ENCODE measurements around the gene TUBB. TPM values are rescaled to one million over a fixed set of nuclear protein-coding genes. Genes with fewer than 3 reads are reported as not detected.

TUBB gene

DNA sequence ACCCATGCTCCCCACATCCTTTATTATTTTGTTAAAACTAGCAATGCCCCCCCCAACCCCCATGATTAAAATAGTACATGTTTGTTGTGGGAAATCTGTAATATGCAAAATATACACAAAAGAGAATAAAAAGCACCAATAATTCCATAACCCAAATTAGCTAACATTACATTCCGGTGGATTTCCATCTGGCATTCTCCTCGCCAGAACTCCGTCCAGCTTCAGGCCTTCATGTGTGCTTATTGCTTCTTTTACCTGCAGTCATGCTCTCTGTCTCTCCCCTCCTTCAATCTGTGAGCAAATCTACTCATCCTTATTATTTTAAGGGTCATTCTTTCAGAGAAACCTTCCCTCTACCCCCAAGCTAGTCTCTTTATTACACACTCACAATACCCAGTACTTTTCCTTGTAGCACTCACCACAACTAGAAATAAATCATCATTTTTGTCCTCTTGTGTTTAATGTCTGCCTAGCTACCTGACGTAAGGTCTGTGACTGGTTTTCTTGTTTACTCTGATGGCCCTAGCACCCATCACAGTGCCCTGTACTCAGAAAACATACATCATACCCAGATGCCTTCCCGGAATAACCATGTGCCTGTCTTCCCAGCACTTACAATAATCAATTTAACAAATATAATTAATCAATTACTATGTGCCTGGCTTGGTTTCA is 49.8 kb downstream of the TUBB start:
- H3K4ac ChIP-seq (ENCODE audit: low read length) = no peak overlapping the region
- peaks cover 15 to 24% of the 10 kb centered on the region in 2 donors for H3K4me1 ChIP-seq (ENCODE audit: control insufficient read depth in 2 of 2, insufficient read depth in 1 of 2, low read depth in 1 of 2, low read length in 2 of 2)
- H3K27me3 ChIP-seq (ENCODE audit: control insufficient read depth in 3 of 3, insufficient read depth in 3 of 3, low read depth in 1 of 3, low read length in 3 of 3) = no peaks in the 10 kb centered on the region
- no peak overlapping the region for H3K14ac ChIP-seq (ENCODE audit: low read length)
- H2BK120ac ChIP-seq (ENCODE audit: low read depth, low read length) = no peak overlapping the region
- H2BK15ac ChIP-seq (ENCODE audit: low read length) = no peak overlapping the region
- no peak overlapping the region for H4K8ac ChIP-seq (ENCODE audit: low read depth, low read length)
- peak overlapping the region; percentile 95 for H2AFZ ChIP-seq (ENCODE audit: low read length)
- no peak overlapping the region for H3K27ac ChIP-seq (replicated peaks; ENCODE audit: low read length)
- peak overlapping the region; percentile 72 for H2BK5ac ChIP-seq (ENCODE audit: low read length)
- no peak overlapping the region for H2BK12ac ChIP-seq (ENCODE audit: low read length)
- H4K91ac ChIP-seq (ENCODE audit: low read depth, low read length, poor library complexity) = no peak overlapping the region
- no CpG with 5 or more reads among the region's 5 CpGs for WGBS, 2 donors (ENCODE audit: extremely low coverage in 2 of 2, insufficient read length in 2 of 2, insufficient replicate concordance in 1 of 2)
- H3K9ac ChIP-seq (ENCODE audit: low read depth, low read length, poor library complexity) = no peak overlapping the region
- no peaks in the 10 kb centered on the region for H3K36me3 ChIP-seq (replicated peaks in 1 of 2; ENCODE audit: control insufficient read depth in 2 of 2, insufficient read depth in 2 of 2, low read length in 2 of 2)
- H3K9me3 ChIP-seq (replicated peaks in 1 of 2; ENCODE audit: control insufficient read depth in 2 of 2, insufficient read depth in 1 of 2, low read depth in 1 of 2, low read length in 2 of 2) = no peaks in the 10 kb centered on the region
- no peak overlapping the region for H3K4me3 ChIP-seq (ENCODE audit: low read length in 2 of 2)
- H2AK5ac ChIP-seq (ENCODE audit: low read depth, low read length) = no peak overlapping the region
- DNase-seq (ENCODE audit: low spot score) = no peak
- no peak overlapping the region for H3K4me2 ChIP-seq (ENCODE audit: insufficient read depth, low read length, poor library complexity, severe bottlenecking)
- H3K23ac ChIP-seq (ENCODE audit: low read depth, low read length, poor library complexity) = no peak overlapping the region
- no peaks in the 10 kb centered on the region for H3K79me1 ChIP-seq (ENCODE audit: low read depth, low read length)
- H3K18ac ChIP-seq (ENCODE audit: low read length) = no peak overlapping the region

DNA sequence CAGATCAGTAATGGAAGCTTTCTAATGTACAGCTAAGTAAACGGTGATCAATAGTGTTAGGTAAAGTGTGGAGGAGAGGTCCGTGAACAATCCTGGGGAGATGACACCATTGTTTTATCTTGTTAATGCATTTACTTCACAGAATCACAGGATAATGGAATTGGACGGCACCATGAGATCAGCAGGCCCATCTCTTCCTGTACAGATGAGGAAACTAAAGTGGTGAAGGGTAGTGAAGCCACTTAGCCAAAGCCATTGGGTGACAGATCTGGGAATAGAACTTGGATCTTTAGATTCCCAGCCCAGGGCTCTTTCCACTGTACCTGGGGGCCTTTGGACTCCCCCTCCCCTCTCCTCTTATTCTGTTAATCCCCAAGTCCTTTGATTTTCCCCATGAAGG is 50.4 kb downstream of the TUBB start:
- no peak overlapping the region for H3K9ac ChIP-seq (ENCODE audit: low read depth, low read length, poor library complexity)
- H3K4ac ChIP-seq (ENCODE audit: low read length) = no peak overlapping the region
- DNase-seq (ENCODE audit: low spot score) = no peak
- no peak overlapping the region for H2AK5ac ChIP-seq (ENCODE audit: low read depth, low read length)
- no peak overlapping the region for H3K27ac ChIP-seq (replicated peaks; ENCODE audit: low read length)
- H3K14ac ChIP-seq (ENCODE audit: low read length) = no peak overlapping the region
- H3K18ac ChIP-seq (ENCODE audit: low read length) = no peak overlapping the region
- H3K79me1 ChIP-seq (ENCODE audit: low read depth, low read length) = no peaks in the 10 kb centered on the region
- H2BK12ac ChIP-seq (ENCODE audit: low read length) = no peak overlapping the region
- no peak overlapping the region for H4K8ac ChIP-seq (ENCODE audit: low read depth, low read length)
- H2BK5ac ChIP-seq (ENCODE audit: low read length) = no peak overlapping the region
- H2BK15ac ChIP-seq (ENCODE audit: low read length) = no peak overlapping the region
- WGBS, 2 donors (ENCODE audit: extremely low coverage in 2 of 2, insufficient read length in 2 of 2, insufficient replicate concordance in 1 of 2) = no CpG with 5 or more reads among the region's 3 CpGs
- peaks cover 15 to 22% of the 10 kb centered on the region in 2 donors for H3K4me1 ChIP-seq (ENCODE audit: control insufficient read depth in 2 of 2, insufficient read depth in 1 of 2, low read depth in 1 of 2, low read length in 2 of 2)
- no peak overlapping the region for H3K23ac ChIP-seq (ENCODE audit: low read depth, low read length, poor library complexity)
- no peak overlapping the region for H3K4me3 ChIP-seq (ENCODE audit: low read length in 2 of 2)
- H3K36me3 ChIP-seq (replicated peaks in 1 of 2; ENCODE audit: control insufficient read depth in 2 of 2, insufficient read depth in 2 of 2, low read length in 2 of 2) = no peaks in the 10 kb centered on the region
- H3K9me3 ChIP-seq (replicated peaks in 1 of 2; ENCODE audit: control insufficient read depth in 2 of 2, insufficient read depth in 1 of 2, low read depth in 1 of 2, low read length in 2 of 2) = no peaks in the 10 kb centered on the region
- H3K4me2 ChIP-seq (ENCODE audit: insufficient read depth, low read length, poor library complexity, severe bottlenecking) = no peak overlapping the region
- H4K91ac ChIP-seq (ENCODE audit: low read depth, low read length, poor library complexity) = no peak overlapping the region
- no peak overlapping the region for H2AFZ ChIP-seq (ENCODE audit: low read length)
- no peak overlapping the region for H2BK120ac ChIP-seq (ENCODE audit: low read depth, low read length)
- H3K27me3 ChIP-seq (ENCODE audit: control insufficient read depth in 3 of 3, insufficient read depth in 3 of 3, low read depth in 1 of 3, low read length in 3 of 3) = no peaks in the 10 kb centered on the region

DNA sequence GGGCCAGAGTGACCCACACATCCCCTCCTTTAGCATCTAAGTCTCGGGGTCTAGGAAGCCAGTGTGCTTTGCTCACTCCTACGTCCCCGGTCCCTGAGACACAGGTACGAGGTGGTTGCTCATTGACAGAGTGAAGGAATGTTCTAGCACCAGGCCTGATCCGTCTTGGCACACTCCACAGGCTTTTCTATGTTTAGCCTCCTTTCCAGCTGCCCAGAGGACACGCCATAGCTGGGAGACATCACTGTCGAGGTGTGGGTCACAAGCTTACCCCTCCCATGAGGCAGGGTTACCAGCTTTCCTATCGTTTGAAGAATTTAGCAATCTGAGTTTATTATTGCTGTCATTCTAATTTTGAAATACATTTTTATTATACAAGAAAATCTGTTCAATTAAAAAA is 54.5 kb downstream of the TUBB start:
- no peaks in the 10 kb centered on the region for H3K27me3 ChIP-seq (ENCODE audit: control insufficient read depth in 3 of 3, insufficient read depth in 3 of 3, low read depth in 1 of 3, low read length in 3 of 3)
- H2AFZ ChIP-seq (ENCODE audit: low read length) = no peak overlapping the region
- H2BK12ac ChIP-seq (ENCODE audit: low read length) = no peak overlapping the region
- DNase-seq (ENCODE audit: low spot score) = no peak
- H3K4me3 ChIP-seq (ENCODE audit: low read length in 2 of 2) = no peak overlapping the region
- WGBS, 2 donors (ENCODE audit: extremely low coverage in 2 of 2, insufficient read length in 2 of 2, insufficient replicate concordance in 1 of 2) = no CpG with 5 or more reads among the region's 8 CpGs
- no peak overlapping the region for H3K9ac ChIP-seq (ENCODE audit: low read depth, low read length, poor library complexity)
- no peak overlapping the region for H2BK120ac ChIP-seq (ENCODE audit: low read depth, low read length)
- no peak overlapping the region for H4K91ac ChIP-seq (ENCODE audit: low read depth, low read length, poor library complexity)
- H2AK5ac ChIP-seq (ENCODE audit: low read depth, low read length) = no peak overlapping the region
- H3K4me2 ChIP-seq (ENCODE audit: insufficient read depth, low read length, poor library complexity, severe bottlenecking) = no peak overlapping the region
- H3K79me1 ChIP-seq (ENCODE audit: low read depth, low read length) = no peaks in the 10 kb centered on the region
- no peak overlapping the region for H3K27ac ChIP-seq (replicated peaks; ENCODE audit: low read length)
- H3K36me3 ChIP-seq (replicated peaks in 1 of 2; ENCODE audit: control insufficient read depth in 2 of 2, insufficient read depth in 2 of 2, low read length in 2 of 2) = no peaks in the 10 kb centered on the region
- no peak overlapping the region for H3K23ac ChIP-seq (ENCODE audit: low read depth, low read length, poor library complexity)
- H3K14ac ChIP-seq (ENCODE audit: low read length) = peak overlapping the region; percentile 84
- peak overlapping the region; percentile 65 for H3K18ac ChIP-seq (ENCODE audit: low read length)
- H3K4ac ChIP-seq (ENCODE audit: low read length) = no peak overlapping the region
- no peaks in the 10 kb centered on the region for H3K9me3 ChIP-seq (replicated peaks in 1 of 2; ENCODE audit: control insufficient read depth in 2 of 2, insufficient read depth in 1 of 2, low read depth in 1 of 2, low read length in 2 of 2)
- H2BK5ac ChIP-seq (ENCODE audit: low read length) = no peak overlapping the region
- no peak overlapping the region for H4K8ac ChIP-seq (ENCODE audit: low read depth, low read length)
- no peak overlapping the region for H2BK15ac ChIP-seq (ENCODE audit: low read length)
- H3K4me1 ChIP-seq (ENCODE audit: control insufficient read depth in 2 of 2, insufficient read depth in 1 of 2, low read depth in 1 of 2, low read length in 2 of 2) = peaks cover 2 to 9% of the 10 kb centered on the region in 2 donors

Small RNA genes lying within 50 kb of the gene (small RNA-seq; reads per million reads assigned to genes)
- gene RF00019 (ENCODE audit: insufficient read depth) (not detected), gene RN7SL353P (ENCODE audit: insufficient read depth) (not detected)

Data from neuronal stem cell (in vitro differentiated cells).